ENCODE data around the gene MAP1B.

The MAP1B gene

DNA sequence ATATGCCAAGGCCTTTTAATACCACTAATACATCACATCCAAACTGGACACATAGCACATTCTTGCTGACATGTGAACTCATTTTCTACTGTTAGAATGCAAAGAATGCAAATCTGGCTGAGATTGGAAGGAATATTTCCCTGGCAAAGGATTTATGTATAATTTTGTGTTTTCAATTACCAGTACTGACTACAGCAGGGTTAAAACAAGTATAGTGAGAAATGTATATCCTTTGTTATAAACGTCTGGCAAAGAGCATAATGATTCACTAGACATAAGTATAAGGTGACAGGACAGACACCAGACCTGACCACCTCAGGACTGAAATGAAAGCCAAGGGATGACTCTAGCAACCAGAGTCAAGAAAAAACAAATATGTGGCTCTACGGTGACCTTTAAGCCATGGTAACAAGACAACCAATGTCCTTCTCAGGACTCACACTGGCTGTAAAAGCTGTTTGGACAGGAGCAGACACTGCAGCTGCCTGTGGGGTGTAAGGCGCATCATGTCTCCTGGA, 117.7 kb downstream of the MAP1B start:
- no peak for DNase-seq (ENCODE audit: low spot score)

DNA sequence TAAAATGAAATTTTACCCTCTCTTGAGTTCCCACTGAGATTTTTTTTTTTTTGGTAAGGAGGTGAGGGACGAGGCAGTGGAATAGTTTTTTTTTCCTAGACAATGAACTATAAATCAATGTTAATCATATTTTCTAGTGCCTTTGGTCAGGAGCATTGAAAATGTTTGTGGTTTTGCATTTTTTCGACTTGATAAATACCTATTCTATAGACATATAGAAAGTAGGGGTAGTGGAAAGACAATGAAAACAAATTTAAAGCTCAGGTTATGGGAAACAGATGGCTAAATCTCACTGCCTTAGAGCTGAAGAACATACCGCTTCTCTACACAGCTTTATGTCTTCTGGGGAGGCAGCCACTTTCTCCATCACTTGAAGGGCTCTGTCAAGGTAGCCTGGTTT, 118.5 kb downstream of the MAP1B start:
- no peak for DNase-seq (ENCODE audit: low spot score)

GRCh38 chr5:72226950-72227349, 119.7 kb downstream of the MAP1B start:
- no peak for DNase-seq (ENCODE audit: low spot score)

GRCh38 chr5:72228960-72229359, 121.7 kb downstream of the MAP1B start:
- no peak for DNase-seq (ENCODE audit: low spot score)

DNA sequence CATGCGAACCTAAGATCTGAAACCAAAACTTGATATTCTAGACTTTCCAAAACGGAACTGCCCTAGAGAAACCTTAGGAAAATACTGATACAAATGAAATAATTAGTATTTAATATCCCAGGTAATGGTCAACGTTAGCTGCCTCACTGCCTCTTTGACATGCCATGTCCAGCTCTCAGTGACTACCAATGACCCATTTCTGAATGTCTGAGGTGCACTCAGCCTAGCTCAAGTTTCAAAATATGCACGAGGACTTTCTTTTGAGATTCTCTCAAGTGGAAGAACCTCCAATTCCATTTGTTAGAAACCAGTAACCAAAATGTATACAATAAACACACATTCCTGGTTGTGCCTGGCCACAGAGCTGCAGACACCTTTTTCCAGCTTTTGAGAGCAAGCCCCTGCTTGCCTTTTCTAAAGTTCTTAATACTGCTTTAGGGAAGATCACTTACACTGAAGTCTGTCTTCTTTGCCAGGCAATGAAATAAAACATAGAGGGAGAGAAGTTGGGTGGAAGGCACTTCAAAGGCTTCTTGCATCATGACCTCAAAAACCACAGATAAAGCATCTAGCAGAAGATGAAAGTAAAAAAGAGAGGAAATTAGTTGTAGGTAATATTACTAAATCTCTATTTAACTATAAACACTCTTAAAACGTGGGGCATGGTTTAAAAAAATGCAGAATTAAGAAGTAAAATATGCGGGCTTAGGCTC, 124.9 kb downstream of the MAP1B start:
- no peak for DNase-seq (ENCODE audit: low spot score)

- DNase-seq (ENCODE audit: low spot score) = no peak
These were observed 125.6 kb downstream of the MAP1B start for GRCh38 chr5:72232838-72233237.

GRCh38 chr5:72233835-72234234, 126.6 kb downstream of the MAP1B start:
- DNase-seq (ENCODE audit: low spot score) = no peak

GRCh38 chr5:72234265-72234700, 127.0 kb downstream of the MAP1B start:
- no peak for DNase-seq (ENCODE audit: low spot score)

DNA sequence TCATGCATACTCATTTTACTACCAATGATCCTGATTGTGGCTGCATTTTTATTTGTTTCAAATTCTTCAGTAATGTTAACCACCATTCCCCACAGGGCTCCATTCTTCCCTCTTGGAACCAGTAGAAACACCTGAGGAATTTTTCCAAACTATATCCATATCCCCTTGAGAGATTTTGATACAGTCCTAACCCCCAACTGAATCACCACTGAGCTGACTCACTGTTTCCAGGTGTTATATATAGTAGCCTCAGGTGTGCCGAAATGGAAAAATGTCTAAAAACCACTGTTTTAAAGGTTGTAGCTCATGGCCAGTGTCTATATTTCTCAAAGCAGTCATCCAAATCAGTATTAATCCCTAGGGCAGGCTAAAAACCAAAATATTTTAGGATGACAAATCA, 127.6 kb downstream of the MAP1B start:
- no peak for DNase-seq (ENCODE audit: low spot score)

DNA sequence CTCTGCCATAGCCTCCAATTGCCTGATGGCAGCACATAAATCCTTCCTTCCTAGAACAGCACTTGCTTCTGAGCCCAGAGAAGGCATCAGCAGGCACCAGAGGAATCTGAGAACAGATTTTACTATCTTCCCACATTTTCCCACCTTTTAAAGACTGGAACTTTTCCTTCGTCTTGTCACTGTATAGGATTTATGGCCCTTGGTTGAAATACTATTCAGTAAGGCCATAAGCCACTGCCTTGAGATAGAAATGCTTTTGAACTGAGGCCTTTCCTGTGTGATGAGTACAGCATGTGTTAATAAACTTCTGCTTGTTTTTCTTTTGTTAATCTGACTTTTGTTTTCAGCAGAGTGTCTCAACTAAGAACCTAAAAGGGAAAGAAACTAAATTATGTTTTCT, 128.4 kb downstream of the MAP1B start:
- no peak for DNase-seq (ENCODE audit: low spot score)

- no peak for DNase-seq (ENCODE audit: low spot score)
These were observed 130.1 kb downstream of the MAP1B start for GRCh38 chr5:72237415-72237814.

GRCh38 chr5:72237879-72238278, 130.6 kb downstream of the MAP1B start:
- DNase-seq (ENCODE audit: low spot score) = no peak

GRCh38 chr5:72238712-72239445, 131.6 kb downstream of the MAP1B start:
- DNase-seq (ENCODE audit: low spot score) = no peak

DNA sequence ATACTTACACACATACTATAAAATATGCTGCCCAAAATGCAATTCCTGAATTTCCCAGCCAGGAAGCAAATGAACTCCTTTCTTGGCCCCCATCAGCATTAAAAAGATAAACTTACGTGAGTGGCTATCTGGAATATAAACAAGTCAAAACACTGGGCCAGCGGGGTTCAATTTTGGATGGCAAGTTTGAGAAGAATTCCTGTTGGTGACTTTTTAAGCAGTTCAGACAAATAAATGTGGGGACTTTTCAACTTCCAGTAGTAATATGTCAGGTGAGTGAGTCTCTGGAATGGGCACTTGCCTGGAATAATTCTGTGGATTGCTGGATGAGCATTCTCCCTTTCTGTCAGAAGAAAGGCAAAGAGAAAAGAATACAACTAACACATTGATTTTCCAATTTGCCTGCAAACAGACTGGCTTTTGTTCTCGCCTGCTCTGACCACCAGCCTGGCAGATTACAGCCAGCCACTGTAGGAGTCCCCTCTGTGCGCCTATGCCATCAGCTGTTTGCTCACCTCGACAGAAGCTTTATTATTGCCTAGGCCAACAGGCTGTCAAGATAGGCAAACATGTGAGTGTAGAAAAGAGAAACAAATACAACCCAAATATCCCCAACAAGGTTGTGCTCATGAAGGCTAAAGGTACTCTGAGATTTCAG, 134.2 kb downstream of the MAP1B start:
- DNase-seq (ENCODE audit: low spot score) = no peak

- no peak for DNase-seq (ENCODE audit: low spot score)
These were observed 135.7 kb downstream of the MAP1B start for GRCh38 chr5:72242796-72243475.

GRCh38 chr5:72243706-72244105, 136.4 kb downstream of the MAP1B start:
- no peak for DNase-seq (ENCODE audit: low spot score)

- DNase-seq (ENCODE audit: low spot score) = peak; percentile 59
These were observed 137.6 kb downstream of the MAP1B start for GRCh38 chr5:72244862-72245371.

DNA sequence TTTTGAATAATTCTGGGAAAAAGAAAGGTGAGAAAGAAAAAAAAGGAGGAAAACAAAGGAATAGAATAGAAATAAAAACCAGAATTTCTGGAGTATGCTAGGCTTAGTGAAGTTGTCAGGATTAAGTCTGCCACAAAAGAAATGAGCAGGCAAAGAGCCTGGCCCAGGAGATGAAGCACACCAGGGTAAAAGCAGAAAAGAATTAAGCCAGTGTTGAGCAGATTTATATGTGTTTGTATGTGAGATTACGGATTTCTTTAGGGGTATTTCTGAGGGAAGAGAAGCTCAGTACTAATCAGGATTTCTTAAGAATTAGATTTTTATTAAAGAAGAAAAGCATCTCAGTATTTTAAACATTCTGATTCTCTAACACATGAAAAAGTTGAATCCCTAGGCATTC, 138.3 kb downstream of the MAP1B start:
- DNase-seq (ENCODE audit: low spot score) = no peak

- peak; percentile 70 for DNase-seq (ENCODE audit: low spot score)
These were observed 138.8 kb downstream of the MAP1B start for GRCh38 chr5:72245951-72246532.

DNA sequence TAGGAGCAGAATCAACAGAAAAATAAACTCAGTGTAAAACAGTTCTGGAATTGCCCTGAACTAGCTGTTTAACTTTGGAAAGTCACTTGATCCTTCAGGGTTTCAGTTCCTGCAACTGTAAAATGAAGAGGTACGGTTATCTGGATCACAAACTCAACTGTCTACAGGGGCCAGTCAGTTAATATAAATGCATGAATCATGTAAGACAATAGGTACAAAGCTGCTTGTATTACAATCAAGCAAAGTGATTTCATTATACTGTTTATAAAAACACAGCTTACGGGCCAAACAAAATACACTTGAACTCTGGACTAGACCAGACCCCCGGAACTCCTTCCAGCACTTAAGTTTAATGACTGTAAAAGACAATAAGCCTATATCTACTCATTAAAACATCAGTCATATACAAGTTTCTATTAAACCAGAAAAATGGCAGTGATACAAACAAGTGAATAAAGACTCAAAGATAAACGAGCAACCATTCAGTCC, 139.7 kb downstream of the MAP1B start:
- DNase-seq (ENCODE audit: low spot score) = no peak

GRCh38 chr5:72248410-72248981, 141.2 kb downstream of the MAP1B start:
- no peak for DNase-seq (ENCODE audit: low spot score)
